H1 (cell line): ENCODE measurements around the gene NXPE1. TPM values are rescaled to one million over a fixed set of nuclear protein-coding genes. Genes with fewer than 3 reads are reported as not detected.

Experiments used
- CTCF ChIA-PET: fragments of 300-600 bp; sonication (Branson Sonifier 250); formaldehyde crosslinking; loops from one replicate; lab custom pipeline; 2021; ENCODE audit not compliant: partially characterized antibody; lab: Charles Lee
- POLR2A ChIA-PET: fragments of 300-600 bp; sonication (Branson Sonifier 250); formaldehyde crosslinking; loops from one replicate; lab custom pipeline; 2021; ENCODE audit warnings: inconsistent platforms; ENCODE audit not compliant: partially characterized antibody; lab: Charles Lee
- DNase-seq, 2 experiments: peaks; one replicate each; pipeline versions ENCODE4 v3.0.0 to v3.0.0-alpha.2; 2010 to 2022; ENCODE audit warnings: low spot score in 2 of 2, low read depth in 1 of 2, mixed read lengths in 1 of 2
- FAIRE-seq: peaks from 2 replicates; lab custom pipeline; 2011; peaks lifted over from hg19 to GRCh38; lab: Jason Lieb, UNC
- H2AFZ ChIP-seq: 2 replicates; pipeline ENCODE4 v1.8.1; 2012; ENCODE audit warnings: low read length, inconsistent platforms
- H2AK5ac ChIP-seq: 2 replicates; pipeline ENCODE4 v1.6.1; 2013; ENCODE audit warnings: low read depth, low read length
- H2BK120ac ChIP-seq: replicated peaks from 2 replicates; pipeline ENCODE3; 2013; ENCODE audit warnings: low read depth, low read length, inconsistent platforms
- H2BK12ac ChIP-seq: 2 replicates; pipeline ENCODE4 v1.6.1; 2013; ENCODE audit warnings: low read depth, low read length
- H2BK15ac ChIP-seq: 2 replicates; pipeline ENCODE4 v1.6.1; 2013; ENCODE audit warnings: low read length
- H2BK20ac ChIP-seq: 2 replicates; pipeline ENCODE4 v1.6.1; 2013; ENCODE audit warnings: low read length
- H2BK5ac ChIP-seq: 2 replicates; pipeline ENCODE4 v1.6.1; 2013; ENCODE audit warnings: low read depth, low read length
- H3K14ac ChIP-seq: 2 replicates; pipeline ENCODE4 v1.6.1; 2013; ENCODE audit warnings: inconsistent platforms; ENCODE audit not compliant: insufficient read length
- H3K18ac ChIP-seq: 2 replicates; pipeline ENCODE4 v1.6.1; 2013; ENCODE audit warnings: low read length; ENCODE audit errors: extremely low read depth
- H3K23ac ChIP-seq: 2 replicates; pipeline ENCODE4 v1.6.1; 2013; ENCODE audit warnings: inconsistent platforms; ENCODE audit not compliant: insufficient read length
- H3K23me2 ChIP-seq: 2 replicates; pipeline ENCODE4 v1.6.1; 2013; ENCODE audit warnings: low read depth, low read length
- H3K27ac ChIP-seq: 2 replicates; pipeline ENCODE4 v1.6.1; 2011; ENCODE audit warnings: low read depth, low read length, inconsistent platforms
- H3K27me3 ChIP-seq, 4 experiments: replicated peaks in 1 of 4; 1 replicate in 1 of 4; 2 replicates in 3 of 4; pipeline versions ENCODE4 v1.6.1 to v1.8.1; 2011 to 2013; ENCODE audit warnings: low read length in 3 of 4, mild to moderate bottlenecking in 3 of 4, inconsistent platforms in 2 of 4, mixed read lengths in 2 of 4, moderate library complexity in 1 of 4; ENCODE audit not compliant: control insufficient read depth in 3 of 4, insufficient read depth in 3 of 4; ENCODE audit errors: extremely low read depth in 1 of 4
- H3K36me3 ChIP-seq, 4 experiments: 2 replicates each; pipeline versions ENCODE4 v1.6.1 to v1.8.1; 2011 to 2013; ENCODE audit warnings: mild to moderate bottlenecking in 4 of 4, low read length in 3 of 4, moderate library complexity in 2 of 4, control low read depth in 1 of 4, inconsistent platforms in 1 of 4; ENCODE audit not compliant: insufficient read depth in 4 of 4, control insufficient read depth in 2 of 4
- H3K4ac ChIP-seq: replicated peaks from 2 replicates; pipeline ENCODE3; 2013; ENCODE audit warnings: low read length, low read depth, mixed read lengths, inconsistent platforms; ENCODE audit not compliant: insufficient read length
- H3K4me1 ChIP-seq, 4 experiments: replicated peaks in 1 of 4; 1 replicate in 1 of 4; 2 replicates in 3 of 4; pipeline versions ENCODE4 v1.6.1 to v1.8.1; 2011 to 2013; ENCODE audit warnings: low read length in 3 of 4, inconsistent platforms in 2 of 4, mixed read lengths in 1 of 4; ENCODE audit not compliant: insufficient read depth in 4 of 4, control insufficient read depth in 3 of 4
- H3K4me2 ChIP-seq, 2 experiments: 2 replicates each; pipeline versions ENCODE4 v1.6.1 to v1.8.1; 2011 to 2013; ENCODE audit warnings: low read depth in 2 of 2, low read length in 2 of 2, control low read depth in 1 of 2, inconsistent platforms in 1 of 2, mild to moderate bottlenecking in 1 of 2; ENCODE audit not compliant: insufficient read depth in 1 of 2
- H3K4me3 ChIP-seq, 4 experiments: fragments of 200-600, 300-600 bp in 1 of 4; sonication (generic), shearing (Covaris generic), sonication (Bioruptor Twin) in 1 of 4; 2 replicates each; pipeline versions ENCODE4 v1.5.1 to v1.8.1; 2011 to 2016; ENCODE audit warnings: low read length in 4 of 4, low read depth in 3 of 4, control low read depth in 2 of 4, inconsistent platforms in 2 of 4, mild to moderate bottlenecking in 2 of 4, mixed read lengths in 1 of 4, moderate library complexity in 1 of 4; ENCODE audit not compliant: insufficient read depth in 2 of 4; ENCODE audit errors: extremely low read depth in 1 of 4
- H3K56ac ChIP-seq: replicated peaks from 2 replicates; pipeline ENCODE3; 2013; ENCODE audit warnings: low read depth, mild to moderate bottlenecking, mixed read lengths, low read length, inconsistent platforms; ENCODE audit not compliant: insufficient read length
- H3K79me1 ChIP-seq: 2 replicates; pipeline ENCODE4 v1.6.1; 2013; ENCODE audit warnings: low read depth, low read length, control low read depth
- H3K79me2 ChIP-seq, 2 experiments: 2 replicates each; pipeline versions ENCODE4 v1.6.1 to v1.8.1; 2012 to 2013; ENCODE audit warnings: low read length in 2 of 2, mild to moderate bottlenecking in 2 of 2, inconsistent platforms in 1 of 2; ENCODE audit not compliant: insufficient read depth in 2 of 2, control insufficient read depth in 1 of 2
- H3K9ac ChIP-seq, 4 experiments: replicated peaks in 1 of 4; 1 replicate in 1 of 4; 2 replicates in 3 of 4; pipeline versions ENCODE4 v1.6.1 to v1.8.1; 2011 to 2013; ENCODE audit warnings: low read depth in 3 of 4, low read length in 3 of 4, control low read depth in 2 of 4, mild to moderate bottlenecking in 2 of 4, moderate library complexity in 2 of 4, inconsistent platforms in 1 of 4; ENCODE audit errors: extremely low read depth in 1 of 4
- H3K9me3 ChIP-seq, 2 experiments: 2 replicates each; pipeline versions ENCODE4 v1.6.1 to v1.8.1; 2012 to 2013; ENCODE audit warnings: mild to moderate bottlenecking in 2 of 2, moderate library complexity in 2 of 2, control low read depth in 1 of 2, inconsistent platforms in 1 of 2, low read depth in 1 of 2, low read length in 1 of 2, mixed read lengths in 1 of 2; ENCODE audit not compliant: insufficient read depth in 2 of 2
- H4K20me1 ChIP-seq, 2 experiments: replicated peaks in 1 of 2; 2 replicates each; pipeline versions ENCODE3 to v1.8.1; 2011 to 2013; ENCODE audit warnings: inconsistent platforms in 2 of 2, low read length in 2 of 2, mild to moderate bottlenecking in 1 of 2; ENCODE audit not compliant: insufficient read depth in 2 of 2, control insufficient read depth in 1 of 2
- H4K5ac ChIP-seq: 2 replicates; pipeline ENCODE4 v1.6.1; 2013; ENCODE audit warnings: low read length, low read depth, mixed read lengths, inconsistent platforms; ENCODE audit not compliant: insufficient read length
- H4K8ac ChIP-seq: 2 replicates; pipeline ENCODE4 v1.8.0; 2013; ENCODE audit warnings: mild to moderate bottlenecking, moderate library complexity, low read length, inconsistent platforms; ENCODE audit not compliant: insufficient read depth; ENCODE audit errors: extremely low read depth
- H4K91ac ChIP-seq: replicated peaks from 2 replicates; pipeline ENCODE3; 2013; ENCODE audit warnings: low read length, mixed read lengths, inconsistent platforms; ENCODE audit not compliant: insufficient read length
- BCL11A ChIP-seq, 2 experiments: IDR thresholded peaks; one replicate each; pipeline ENCODE4 v1.6.1; 2011; ENCODE audit warnings: low read depth in 2 of 2, low read length in 2 of 2, mild to moderate bottlenecking in 2 of 2
- FOSL1 ChIP-seq: IDR thresholded peaks from 2 replicates; pipeline ENCODE4 v1.6.1; 2011; ENCODE audit warnings: mild to moderate bottlenecking, low read depth, low read length, moderate library complexity; ENCODE audit not compliant: insufficient read depth
- KDM1A ChIP-seq: fragments of 200-600, 300-600 bp; sonication (generic); IDR thresholded peaks from 2 replicates; pipeline ENCODE4 v1.7.1; 2016; ENCODE audit warnings: mild to moderate bottlenecking, low read length, borderline replicate concordance
- SIX5 ChIP-seq: IDR thresholded peaks from 2 replicates; pipeline ENCODE4 v1.6.1; 2011; ENCODE audit warnings: mild to moderate bottlenecking, low read depth, low read length
- SUZ12 ChIP-seq: fragments of 200-600 bp; sonication (generic); IDR thresholded peaks from 2 replicates; pipeline ENCODE4 v1.6.1; 2012; ENCODE audit warnings: mild to moderate bottlenecking, inconsistent platforms, low read length, moderate library complexity, mixed read lengths
- TAF7 ChIP-seq: optimal IDR thresholded peaks from 2 replicates; pipeline ENCODE3; 2011; ENCODE audit warnings: low read depth, mild to moderate bottlenecking, inconsistent platforms, low read length, moderate library complexity, borderline replicate concordance
- YY1 ChIP-seq: IDR thresholded peaks from 2 replicates; pipeline ENCODE4 v1.6.1; 2011; ENCODE audit warnings: low read depth, mild to moderate bottlenecking, low read length
- WGBS, 2 experiments: shearing (Covaris generic) in 1 of 2; methylation state at CpG; one replicate each; pipeline versions ENCODE4 v1.1.6 to v1.1.7; 2013 to 2015; ENCODE audit warnings: low lambda C conversion rate in 2 of 2, mixed read lengths in 2 of 2, inconsistent platforms in 1 of 2, low coverage in 1 of 2, missing lambda C conversion rate in 1 of 2; ENCODE audit not compliant: insufficient replicate concordance in 2 of 2, insufficient coverage in 1 of 2, insufficient read length in 1 of 2; ENCODE audit errors: extremely low coverage in 1 of 2, missing lambda C conversion rate in 1 of 2; 5-methylcytosine and 5-hydroxymethylcytosine counted together
- polyA plus RNA-seq, 7 experiments: library from polyadenylated mRNA; depleted of rRNA in 3 of 7; stranded (reverse) in 5 of 7; unstranded in 2 of 7; fragments of >200 nt in 5 of 7; fragments of 200-250 nt in 2 of 7; gene quantifications; 1 replicate in 5 of 7; 2 replicates in 1 of 7; 4 replicates in 1 of 7; pipeline versions ENCODE4 v1.2.1 to v1.2.3, GENCODE V29; 2011 to 2013; ENCODE audit warnings: missing spikeins in 2 of 7, mixed read lengths in 2 of 7
- total RNA-seq: library from RNA; stranded (reverse); fragmentation: NEBNext Ultra II Directional; extraction: Animal tissue kit (Norgen Biotek cat#: 25700); gene quantifications from 2 replicates; pipeline ENCODE4 v1.2.1, GENCODE V29; 2021

Gene NXPE1
- total and polyA plus RNA-seq, 2 of the 8 experiments (the other 6 are each of a cell fraction or from before 2014, with no cell fraction given), result not detected

- no peaks in the 10 kb centered on the region for H4K20me1 ChIP-seq
- H2BK120ac ChIP-seq, result no peak overlapping the region
- no peak overlapping the region for H4K91ac ChIP-seq
- no peak overlapping the region for H2AK5ac ChIP-seq
- H2BK12ac ChIP-seq, result no peak overlapping the region
- no peak overlapping the region for H3K27ac ChIP-seq
- no peak for DNase-seq
- no peak overlapping the region for H4K5ac ChIP-seq
- no peak overlapping the region for H3K9ac ChIP-seq
- H3K23me2 ChIP-seq, result no peaks in the 10 kb centered on the region
- H2BK20ac ChIP-seq, result no peak overlapping the region
- H2BK15ac ChIP-seq, result no peak overlapping the region
- no peak overlapping the region for H4K8ac ChIP-seq
- H2AFZ ChIP-seq, result no peak overlapping the region
- no peak overlapping the region for H3K4ac ChIP-seq
- ChIA-PET POLR2A (no interaction called here), CTCF (no interaction called here)
- no peak overlapping the region for H2BK5ac ChIP-seq
- no peaks in the 10 kb centered on the region; a peak in 1 of 7 replicates for H3K27me3 ChIP-seq
- 91% methylated on average over 1 of the region's 1 CpG; no CpG with 5 or more reads in 1 of the 2 experiments for WGBS, 2 experiments
- H3K79me2 ChIP-seq, result no peaks in the 10 kb centered on the region
- no peaks in the 10 kb centered on the region for H3K36me3 ChIP-seq
- no peak overlapping the region for H3K56ac ChIP-seq
- no peaks in the 10 kb centered on the region for H3K79me1 ChIP-seq
- H3K18ac ChIP-seq, result no peak overlapping the region
- no peak overlapping the region for H3K4me3 ChIP-seq
- no peaks in the 10 kb centered on the region; a peak in 1 of 4 replicates for H3K9me3 ChIP-seq
- FAIRE-seq, result no peak
- no peak overlapping the region for H3K23ac ChIP-seq
- no peak overlapping the region for H3K4me2 ChIP-seq
- no peak overlapping the region for H3K14ac ChIP-seq
- 0 out of 7 replicates have a peak, but pooled peaks cover 0 to 2% (median 0%) of the 10 kb centered on the region in 4 experiments for H3K4me1 ChIP-seq
- TF ChIP-seq SIX5 (no peak), BCL11A (IDR thresholded peaks at IDR 0.05; ENCODE audit: low read depth in 2 of 2, low read length in 2 of 2) (no peak), TAF7 (no peak), KDM1A (no peak), FOSL1 (no peak), SUZ12 (no peak), YY1 (no peak)
Observed at GRCh38 chr11:114501901-114502300, 57.8 kb downstream of the NXPE1 start.
